Measurements from ENCODE around the gene PIGL. TPM values are rescaled to one million over a fixed set of nuclear protein-coding genes. Genes with fewer than 3 reads are reported as not detected.

The PIGL gene
- total and polyA plus RNA-seq, 2 of the 4 experiments (the other 2 are of a cell fraction) = 17.9 to 29.5 TPM

DNA sequence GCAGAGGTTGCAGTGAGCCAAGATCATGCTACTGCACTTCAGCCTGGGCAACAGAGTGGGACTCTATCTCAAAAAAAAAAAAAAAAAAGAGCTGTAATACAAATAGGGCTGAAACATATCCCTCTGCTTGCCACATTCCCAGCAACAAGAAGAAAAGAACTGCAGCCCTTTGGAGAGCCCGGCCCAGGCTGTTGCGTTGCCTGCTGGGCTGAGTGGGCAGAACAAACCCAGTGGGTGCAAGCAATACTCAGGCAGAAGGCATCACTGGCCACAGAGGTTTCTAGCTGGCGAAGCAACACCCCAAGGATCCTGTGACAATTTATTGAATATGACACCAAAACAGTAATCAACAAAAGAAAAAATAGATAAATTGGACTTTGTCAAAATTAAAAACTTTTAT lies 44.0 kb downstream of the PIGL start:
- dilution Hi-C loops (cut with HindIII; ENCODE audit: low sequenced_read_pairs, unreplicated experiment) = no loop called here
- Histone ChIP-seq H2BK15ac (ENCODE audit: low read depth, low read length) (no peak overlapping the region), H4K8ac (ENCODE audit: low read depth in 2 of 2, low read length in 2 of 2) (no peak overlapping the region), H3K14ac (replicated peaks; ENCODE audit: low read depth, low read length) (no peak overlapping the region), H3K4me2 (ENCODE audit: low read depth, low read length) (no peak overlapping the region), H3K36me3 (ENCODE audit: control insufficient read depth, insufficient read depth, low read length) (no peaks in the 10 kb centered on the region; the same call in 1 of the 2 replicates), H2AFZ (replicated peaks; ENCODE audit: low read length, poor library complexity) (no peak overlapping the region), H3K4me3 (ENCODE audit: insufficient read depth, low read depth, low read length) (no peak overlapping the region), H3K9me1 (ENCODE audit: insufficient read depth, low read length) (no peaks in the 10 kb centered on the region; the same call in 1 of the 2 replicates), H4K5ac (ENCODE audit: low read depth, low read length) (no peak overlapping the region), H4K20me1 (ENCODE audit: insufficient read depth, low read length) (no peaks in the 10 kb centered on the region), H3K9me3 (ENCODE audit: control insufficient read depth, insufficient read depth, low read length) (no peaks in the 10 kb centered on the region), H2BK20ac (ENCODE audit: low read depth, low read length) (no peak overlapping the region), H3K9ac (ENCODE audit: low read depth, low read length) (no peak overlapping the region), H3K27ac (ENCODE audit: insufficient read depth, low read length) (no peak overlapping the region), H3K4me1 (ENCODE audit: control insufficient read depth, insufficient read depth, low read length) (no peaks in the 10 kb centered on the region), H3K18ac (ENCODE audit: low read depth, low read length) (no peak overlapping the region), H4K91ac (ENCODE audit: insufficient read depth, low read depth, low read length) (no peak overlapping the region), H3K56ac (ENCODE audit: extremely low read depth, insufficient read depth, low read length) (no peak overlapping the region), H3K23ac (ENCODE audit: low read depth, low read length) (no peak overlapping the region), H3K79me1 (ENCODE audit: low read depth in 1 of 2, low read length in 2 of 2) (peaks cover 4 to 6% of the 10 kb centered on the region in 2 experiments; a peak in 3 of 4 replicates), H3K27me3 (ENCODE audit: control insufficient read depth, insufficient read depth, low read length) (no peaks in the 10 kb centered on the region), H2AK5ac (ENCODE audit: low read depth, low read length) (no peak overlapping the region), H2BK5ac (ENCODE audit: low read depth, low read length, poor library complexity, severe bottlenecking) (no peak overlapping the region), H2BK120ac (ENCODE audit: low read depth, low read length) (no peak overlapping the region), H2AK9ac (replicated peaks; ENCODE audit: low read depth, low read length, poor library complexity) (no peak overlapping the region), H3K4ac (ENCODE audit: low read depth, low read length) (no peak overlapping the region)
- CTCF ChIA-PET = no interaction called here
- POLR2A ChIA-PET (ENCODE audit: unreplicated experiment) = interaction anchor here (0.6 kb wide), 1 partner anchor 43 kb away, joined by 4 read pairs; no protein-coding TSS in a partner anchor
- DNase-seq (no peak), ATAC-seq (ENCODE audit: low read depth) (no peak)
- intact Hi-C loops (cut with micrococcal nuclease) = no loop called here
- TF ChIP-seq, protein P1, sequence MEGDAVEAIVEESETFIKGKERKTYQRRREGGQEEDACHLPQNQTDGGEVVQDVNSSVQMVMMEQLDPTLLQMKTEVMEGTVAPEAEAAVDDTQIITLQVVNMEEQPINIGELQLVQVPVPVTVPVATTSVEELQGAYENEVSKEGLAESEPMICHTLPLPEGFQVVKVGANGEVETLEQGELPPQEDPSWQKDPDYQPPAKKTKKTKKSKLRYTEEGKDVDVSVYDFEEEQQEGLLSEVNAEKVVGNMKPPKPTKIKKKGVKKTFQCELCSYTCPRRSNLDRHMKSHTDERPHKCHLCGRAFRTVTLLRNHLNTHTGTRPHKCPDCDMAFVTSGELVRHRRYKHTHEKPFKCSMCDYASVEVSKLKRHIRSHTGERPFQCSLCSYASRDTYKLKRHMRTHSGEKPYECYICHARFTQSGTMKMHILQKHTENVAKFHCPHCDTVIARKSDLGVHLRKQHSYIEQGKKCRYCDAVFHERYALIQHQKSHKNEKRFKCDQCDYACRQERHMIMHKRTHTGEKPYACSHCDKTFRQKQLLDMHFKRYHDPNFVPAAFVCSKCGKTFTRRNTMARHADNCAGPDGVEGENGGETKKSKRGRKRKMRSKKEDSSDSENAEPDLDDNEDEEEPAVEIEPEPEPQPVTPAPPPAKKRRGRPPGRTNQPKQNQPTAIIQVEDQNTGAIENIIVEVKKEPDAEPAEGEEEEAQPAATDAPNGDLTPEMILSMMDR (conservative IDR thresholded peaks at IDR 0.05; ENCODE audit: low read depth, low read length) = no peak
- TF ChIP-seq, protein P2, sequence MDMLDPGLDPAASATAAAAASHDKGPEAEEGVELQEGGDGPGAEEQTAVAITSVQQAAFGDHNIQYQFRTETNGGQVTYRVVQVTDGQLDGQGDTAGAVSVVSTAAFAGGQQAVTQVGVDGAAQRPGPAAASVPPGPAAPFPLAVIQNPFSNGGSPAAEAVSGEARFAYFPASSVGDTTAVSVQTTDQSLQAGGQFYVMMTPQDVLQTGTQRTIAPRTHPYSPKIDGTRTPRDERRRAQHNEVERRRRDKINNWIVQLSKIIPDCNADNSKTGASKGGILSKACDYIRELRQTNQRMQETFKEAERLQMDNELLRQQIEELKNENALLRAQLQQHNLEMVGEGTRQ (IDR thresholded peaks at IDR 0.05; ENCODE audit: low read depth, low read length) = no peak
- TF ChIP-seq CHD1 (IDR thresholded peaks at IDR 0.05; ENCODE audit: low read depth, low read length) (no peak), MAZ (IDR thresholded peaks at IDR 0.05; ENCODE audit: borderline replicate concordance, low read depth, low read length) (no peak), CEBPB (IDR thresholded peaks at IDR 0.05; ENCODE audit: low read depth, low read length) (no peak), MAFK (IDR thresholded peaks at IDR 0.05; ENCODE audit: low read depth, low read length) (no peak)
- 100% methylated on average over 2 of the region's 3 CpGs; no CpG with 5 or more reads in 1 of the 2 experiments for WGBS, 2 experiments (ENCODE audit: extremely low coverage in 2 of 2, insufficient read length in 1 of 2)
- in situ Hi-C loops (cut with MboI; ENCODE audit: low sequenced_read_pairs) = no loop called here
- BruUV-seq (replicated peaks) = no TSS peak
